Endodermal cell (in vitro differentiated cells): ENCODE data around the gene PRR18. TPM values are rescaled to one million over a fixed set of nuclear protein-coding genes. Genes with fewer than 3 reads are reported as not detected.

ENCODE experiments used
- DNase-seq: peaks from one replicate; pipeline ENCODE4 v3.0.0-alpha.2; 2017
- H3K27ac ChIP-seq: 2 replicates; pipeline ENCODE4 v1.5.1; 2013; ENCODE audit warnings: mild to moderate bottlenecking, low read depth, low read length, moderate library complexity
- H3K27me3 ChIP-seq: 2 replicates; pipeline ENCODE4 v1.6.1; 2013; ENCODE audit warnings: mild to moderate bottlenecking, low read length, moderate library complexity; ENCODE audit not compliant: insufficient read depth, control insufficient read depth, poor library complexity, severe bottlenecking
- H3K36me3 ChIP-seq: 2 replicates; pipeline ENCODE4 v1.7.0; 2013; ENCODE audit warnings: mild to moderate bottlenecking, low read length, moderate library complexity; ENCODE audit not compliant: control insufficient read depth, insufficient read depth
- H3K4me1 ChIP-seq: one replicate; pipeline ENCODE4 v1.7.0; 2013; ENCODE audit warnings: low read length; ENCODE audit not compliant: control insufficient read depth, insufficient read depth
- H3K4me3 ChIP-seq: 2 replicates; pipeline ENCODE4 v1.5.1; 2013; ENCODE audit warnings: mild to moderate bottlenecking, low read length, moderate library complexity
- H3K9ac ChIP-seq: 2 replicates; pipeline ENCODE4 v1.6.1; 2013; ENCODE audit warnings: mild to moderate bottlenecking, low read length, moderate library complexity; ENCODE audit not compliant: poor library complexity, severe bottlenecking; ENCODE audit errors: extremely low read depth
- H3K9me3 ChIP-seq: 2 replicates; pipeline ENCODE4 v1.6.1; 2013; ENCODE audit warnings: mild to moderate bottlenecking, low read length, moderate library complexity; ENCODE audit not compliant: control insufficient read depth
- H3K27ac Mint-ChIP-seq: 2 replicates; pipeline ENCODE4 v1.8.0; 2020; ENCODE audit warnings: mixed read lengths
- H3K27me3 Mint-ChIP-seq: 2 replicates; pipeline ENCODE4 v1.8.0; 2021; ENCODE audit warnings: mild to moderate bottlenecking, mixed read lengths; ENCODE audit not compliant: insufficient read depth
- H3K36me3 Mint-ChIP-seq: 2 replicates; pipeline ENCODE4 v1.8.0; 2020; ENCODE audit warnings: low read depth, mixed read lengths
- H3K4me1 Mint-ChIP-seq: 2 replicates; pipeline ENCODE4 v1.8.0; 2020; ENCODE audit warnings: mixed read lengths
- H3K4me3 Mint-ChIP-seq: 2 replicates; pipeline ENCODE4 v1.8.0; 2020; ENCODE audit warnings: mild to moderate bottlenecking, moderate library complexity, mixed read lengths
- H3K9me3 Mint-ChIP-seq: 2 replicates; pipeline ENCODE4 v1.8.0; 2020; ENCODE audit warnings: mild to moderate bottlenecking, mixed read lengths
- CTCF ChIP-seq: fragments of 200-600 bp; sonication (generic); conservative IDR thresholded peaks from 2 replicates; pipeline ENCODE4 v1.5.0; 2021; ENCODE audit warnings: antibody characterized with exemption, mild to moderate bottlenecking
- WGBS, 2 experiments: methylation state at CpG; one replicate each; pipeline versions ENCODE4 v1.1.5 to v1.1.7; 2013; ENCODE audit warnings: missing lambda C conversion rate in 2 of 2, mixed read lengths in 1 of 2; ENCODE audit not compliant: insufficient coverage in 1 of 2, insufficient read length in 1 of 2; 5-methylcytosine and 5-hydroxymethylcytosine counted together
- total RNA-seq, 2 donors: library from RNA; stranded (reverse); fragmentation: NEBNext Ultra II Directional in 1 of 2; extraction: Animal tissue kit (Norgen Biotek cat#: 25700) in 1 of 2; gene quantifications; 2 replicates in 1 of 2; 3 replicates in 1 of 2; pipeline ENCODE4 v1.2.1, GENCODE V29; 2021

PRR18 gene
- total RNA-seq, 2 donors from 2014 or later = 0.09 to 0.42 TPM

GRCh38 chr6:166279393-166279679 is 28.9 kb downstream of the PRR18 start:
- no peak overlapping the region for H3K27ac Mint-ChIP-seq
- H3K36me3 Mint-ChIP-seq = no peaks in the 10 kb centered on the region
- H3K9me3 Mint-ChIP-seq = no peaks in the 10 kb centered on the region
- Histone ChIP-seq H3K9me3 (no peaks in the 10 kb centered on the region), H3K4me3 (no peak overlapping the region), H3K36me3 (no peaks in the 10 kb centered on the region), H3K9ac (no peak overlapping the region), H3K4me1 (no peaks in the 10 kb centered on the region), H3K27ac (no peak overlapping the region), H3K27me3 (peaks cover 11% of the 10 kb centered on the region)
- WGBS, 2 experiments = 96% methylated on average over 1 of the region's 1 CpG; no CpG with 5 or more reads in 1 of the 2 experiments
- TF ChIP-seq CTCF = no peak
- peaks cover 30% of the 10 kb centered on the region for H3K27me3 Mint-ChIP-seq
- no peak for DNase-seq
- no peak overlapping the region for H3K4me3 Mint-ChIP-seq
- H3K4me1 Mint-ChIP-seq = no peaks in the 10 kb centered on the region

DNA sequence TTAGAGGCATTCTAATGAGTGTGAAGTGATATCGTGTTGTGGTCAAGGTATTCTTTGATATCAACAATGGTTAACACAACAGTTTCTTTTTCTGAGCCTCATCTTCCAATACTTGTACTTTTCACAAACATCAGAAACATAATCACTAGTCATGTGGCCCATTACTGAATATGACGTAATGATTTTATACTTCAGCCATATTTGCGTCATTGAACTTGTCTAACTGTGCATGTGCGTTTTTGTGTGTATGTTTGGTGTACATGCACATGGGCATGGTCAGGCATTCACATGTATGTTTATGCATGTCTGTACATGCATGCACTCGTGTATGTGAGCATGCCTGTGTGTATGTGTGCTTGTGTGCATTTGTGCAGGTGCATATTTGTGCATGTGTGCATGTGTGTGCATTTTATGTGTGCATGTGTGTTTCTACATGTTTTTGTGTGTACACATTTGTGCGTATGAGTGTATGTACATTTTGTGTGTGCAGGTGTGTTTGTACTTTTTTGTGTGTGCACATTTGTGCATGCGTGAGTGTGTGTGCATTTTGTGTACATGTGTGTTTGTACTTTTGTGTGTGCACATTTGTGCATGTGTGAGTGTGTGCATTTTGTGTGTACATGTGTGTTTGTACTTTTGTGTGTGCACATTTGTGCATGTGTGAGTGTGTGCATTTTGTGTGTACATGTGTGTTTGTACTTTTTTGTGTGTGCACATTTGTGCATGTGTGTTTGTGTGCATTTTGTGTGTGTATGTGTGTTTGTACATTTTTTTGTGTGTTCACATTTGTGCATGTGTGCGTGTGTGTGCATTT is 29.4 kb downstream of the PRR18 start:
- Mint-ChIP-seq H3K4me3 (no peak overlapping the region), H3K27me3 (peaks cover 27% of the 10 kb centered on the region), H3K36me3 (no peaks in the 10 kb centered on the region), H3K9me3 (no peaks in the 10 kb centered on the region), H3K4me1 (no peaks in the 10 kb centered on the region), H3K27ac (no peak overlapping the region)
- H3K4me1 ChIP-seq = no peaks in the 10 kb centered on the region
- no peak overlapping the region for H3K9ac ChIP-seq
- H3K9me3 ChIP-seq = no peaks in the 10 kb centered on the region
- no peaks in the 10 kb centered on the region for H3K36me3 ChIP-seq
- H3K27ac ChIP-seq = no peak overlapping the region
- H3K4me3 ChIP-seq = no peak overlapping the region
- WGBS, 2 experiments = 72 to 88% methylated on average over 4 to 8 of the region's 8 CpGs
- no peak for DNase-seq
- no peak for TF ChIP-seq CTCF
- H3K27me3 ChIP-seq = peaks cover 6% of the 10 kb centered on the region

DNA sequence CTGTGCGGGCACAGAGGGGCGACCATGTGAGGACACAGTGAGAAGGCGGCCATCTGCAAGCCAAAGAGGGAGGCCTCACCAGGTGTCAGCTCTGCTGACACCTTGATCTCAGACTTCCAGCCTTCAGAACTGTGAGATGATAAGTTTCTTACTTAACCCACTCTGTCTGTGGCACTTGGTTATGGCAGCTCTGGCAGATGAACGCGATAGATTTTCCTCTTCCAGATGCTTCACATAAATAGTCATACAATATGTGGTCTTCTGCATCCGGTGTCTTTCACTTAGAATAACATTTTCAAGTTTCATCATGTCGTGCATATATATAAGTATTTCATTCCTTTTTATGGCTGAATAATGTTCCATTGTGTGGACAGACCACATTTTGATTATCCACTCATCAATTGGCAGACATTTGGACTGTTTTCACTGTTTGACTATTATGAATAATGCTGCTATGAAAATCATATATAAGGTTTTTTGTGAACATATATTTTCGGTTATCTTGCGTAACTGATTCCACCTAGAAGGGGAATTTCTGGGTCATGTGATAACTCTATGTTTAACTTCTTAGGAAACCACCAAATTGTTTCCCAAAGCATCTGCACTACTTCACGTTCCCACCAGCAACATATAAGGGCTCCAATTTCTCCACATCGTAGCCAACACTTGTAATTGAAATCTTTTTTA is 30.2 kb downstream of the PRR18 start:
- no peaks in the 10 kb centered on the region for H3K27me3 ChIP-seq
- no peak for TF ChIP-seq CTCF
- WGBS, 2 experiments = 88 to 95% methylated on average over 5 to 11 of the region's 11 CpGs
- no peaks in the 10 kb centered on the region for H3K4me1 Mint-ChIP-seq
- H3K4me1 ChIP-seq = no peaks in the 10 kb centered on the region
- H3K36me3 Mint-ChIP-seq = no peaks in the 10 kb centered on the region
- H3K27ac Mint-ChIP-seq = no peak overlapping the region
- H3K9ac ChIP-seq = no peak overlapping the region
- no peaks in the 10 kb centered on the region for H3K36me3 ChIP-seq
- no peaks in the 10 kb centered on the region for H3K9me3 Mint-ChIP-seq
- H3K4me3 ChIP-seq = no peak overlapping the region
- no peak for DNase-seq
- no peak overlapping the region for H3K4me3 Mint-ChIP-seq
- no peak overlapping the region for H3K27ac ChIP-seq
- no peaks in the 10 kb centered on the region for H3K9me3 ChIP-seq
- peaks cover 23% of the 10 kb centered on the region for H3K27me3 Mint-ChIP-seq
